Esophagus muscularis mucosa (tissue), 3 donors: ENCODE measurements around the gene ZSWIM5.
"Not testable (repeated sequence)": the region's sequence is repeated elsewhere in the genome, so short reads cannot be mapped to it uniquely, and the experiment has no call there.

Experiments used
- EP300 ChIP-seq: sonication (generic); formaldehyde crosslinking; IDR thresholded peaks from one replicate; pipeline ENCODE4 v1.6.1; 2017; ENCODE audit warnings: antibody characterized with exemption
- TF ChIP-seq, protein P1 (sequence below), 3 experiments: fragments of 200-600 bp in 2 of 3; fragments of 450-650 bp in 1 of 3; sonication (generic) in 2 of 3; IDR thresholded peaks; one replicate each; pipeline ENCODE4 v1.5.1; 2017 to 2019; ENCODE audit warnings: antibody characterized with exemption in 3 of 3, mild to moderate bottlenecking in 2 of 3, moderate library complexity in 1 of 3

DNA sequence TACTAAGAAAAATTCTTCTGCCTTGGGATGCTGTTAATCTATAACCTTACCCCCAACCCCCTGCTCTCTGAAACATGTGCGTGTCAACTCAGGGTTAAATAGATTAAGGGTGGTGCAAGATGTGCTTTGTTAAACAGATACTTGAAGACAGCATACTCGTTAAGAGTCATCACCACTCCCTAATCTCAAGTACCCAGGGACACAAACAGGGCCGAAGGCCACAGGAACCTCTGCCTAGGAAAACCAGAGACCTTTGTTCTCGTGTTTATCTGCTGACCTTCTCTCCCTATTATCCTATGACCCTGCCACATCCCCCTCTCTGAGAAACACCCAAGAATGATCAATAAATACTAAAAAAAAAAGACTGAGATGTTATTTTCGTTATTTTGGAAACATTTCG is 99.5 kb downstream of the ZSWIM5 start:
- TF ChIP-seq, protein P1, sequence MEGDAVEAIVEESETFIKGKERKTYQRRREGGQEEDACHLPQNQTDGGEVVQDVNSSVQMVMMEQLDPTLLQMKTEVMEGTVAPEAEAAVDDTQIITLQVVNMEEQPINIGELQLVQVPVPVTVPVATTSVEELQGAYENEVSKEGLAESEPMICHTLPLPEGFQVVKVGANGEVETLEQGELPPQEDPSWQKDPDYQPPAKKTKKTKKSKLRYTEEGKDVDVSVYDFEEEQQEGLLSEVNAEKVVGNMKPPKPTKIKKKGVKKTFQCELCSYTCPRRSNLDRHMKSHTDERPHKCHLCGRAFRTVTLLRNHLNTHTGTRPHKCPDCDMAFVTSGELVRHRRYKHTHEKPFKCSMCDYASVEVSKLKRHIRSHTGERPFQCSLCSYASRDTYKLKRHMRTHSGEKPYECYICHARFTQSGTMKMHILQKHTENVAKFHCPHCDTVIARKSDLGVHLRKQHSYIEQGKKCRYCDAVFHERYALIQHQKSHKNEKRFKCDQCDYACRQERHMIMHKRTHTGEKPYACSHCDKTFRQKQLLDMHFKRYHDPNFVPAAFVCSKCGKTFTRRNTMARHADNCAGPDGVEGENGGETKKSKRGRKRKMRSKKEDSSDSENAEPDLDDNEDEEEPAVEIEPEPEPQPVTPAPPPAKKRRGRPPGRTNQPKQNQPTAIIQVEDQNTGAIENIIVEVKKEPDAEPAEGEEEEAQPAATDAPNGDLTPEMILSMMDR (IDR thresholded peaks at IDR 0.05): not testable (repeated sequence)
- TF ChIP-seq EP300: not testable (repeated sequence)
